Occipital lobe (tissue), 2 donors: ENCODE results near the gene SVIL. TPM values are rescaled to one million over a fixed set of nuclear protein-coding genes. Genes with fewer than 3 reads are reported as not detected.
"Not testable (repeated sequence)": the region's sequence is repeated elsewhere in the genome, so short reads cannot be mapped to it uniquely, and the experiment has no call there.

Experiments used
- DNase-seq: peaks from one replicate; lab custom pipeline; 2025; lab: John Stamatoyannopoulos, UW
- total RNA-seq: library from RNA; depleted of rRNA; stranded (reverse); fragments of >200 nt; gene quantifications from one replicate; pipeline ENCODE4 v1.2.3, GENCODE V29; 2014

SVIL gene
- total RNA-seq, 1 donor from 2014 or later = 14.5 TPM

DNA sequence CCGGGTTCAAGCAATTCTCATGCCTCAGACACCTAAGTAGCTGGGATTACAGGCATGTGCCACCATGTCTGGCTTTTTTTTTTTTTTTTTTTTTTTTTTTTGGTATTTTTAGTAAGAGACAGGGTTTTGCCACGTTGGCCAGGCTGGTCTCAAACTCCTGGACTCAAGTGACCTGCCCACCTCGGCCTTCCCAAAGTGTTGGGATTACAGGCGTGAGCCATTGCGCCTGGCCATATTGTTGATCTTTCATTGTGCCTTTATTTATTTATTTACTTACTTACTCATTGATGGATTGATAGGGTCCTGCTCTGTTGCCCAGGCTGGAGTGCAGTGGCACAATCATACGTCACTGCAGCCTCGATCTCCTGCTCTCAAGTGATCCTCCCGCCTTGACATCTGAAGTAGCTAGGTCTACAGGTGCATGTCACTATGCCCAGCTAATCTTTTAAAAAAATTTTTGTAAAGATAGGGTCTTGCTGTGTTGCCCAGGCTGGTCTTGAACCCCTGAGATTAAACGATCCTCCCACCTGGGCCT lies 30.4 kb downstream of the SVIL start:
- DNase-seq = no peak

DNA sequence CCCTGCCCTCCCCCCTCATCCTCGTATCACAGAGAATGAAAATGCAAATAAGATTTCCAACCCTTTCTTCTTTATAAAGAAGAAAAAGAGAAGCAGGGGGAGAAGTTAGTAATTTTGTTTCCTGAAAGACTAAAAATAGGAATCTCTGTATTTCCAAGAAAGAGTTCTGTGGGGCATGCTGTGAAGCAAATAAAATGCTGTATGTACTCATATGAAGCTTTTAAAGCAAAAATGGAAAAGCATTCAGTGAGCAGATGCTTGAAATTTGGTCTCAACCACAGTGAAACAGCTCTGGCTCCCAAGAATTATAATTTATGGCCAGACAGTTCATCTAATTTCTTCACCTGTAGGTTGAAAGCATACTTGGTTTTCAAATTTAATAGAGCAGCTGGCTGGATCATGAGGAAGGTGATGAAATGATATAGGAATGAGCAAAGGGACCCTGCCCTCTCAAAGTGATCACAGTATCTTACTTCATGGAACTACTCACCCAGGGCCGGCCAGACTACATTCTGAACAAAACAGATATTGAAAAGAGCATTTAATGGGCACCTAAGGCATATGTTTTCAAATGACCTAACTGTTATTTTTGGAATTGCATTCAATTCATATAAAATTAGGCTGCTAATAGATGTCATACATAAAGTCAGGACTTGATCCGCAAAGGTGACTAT lies 31.4 kb downstream of the SVIL start:
- DNase-seq = no peak

DNA sequence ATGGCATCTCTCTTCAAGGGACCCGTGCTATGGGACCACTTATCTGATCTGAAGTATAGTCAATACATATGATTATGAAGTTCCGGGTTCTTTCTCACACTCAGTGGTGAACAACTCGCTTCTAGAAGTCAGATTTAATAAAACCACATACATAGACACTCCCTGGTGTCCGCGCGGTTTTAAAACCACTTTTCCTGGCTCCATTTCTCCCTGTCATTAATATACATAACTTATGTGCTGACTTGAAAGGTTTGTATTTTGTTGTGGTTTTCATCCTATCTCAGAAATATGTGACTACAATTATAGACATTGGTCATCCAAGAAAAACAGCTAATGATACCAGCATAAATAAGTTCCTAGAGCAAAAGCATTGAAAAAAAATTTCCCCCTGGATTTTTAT lies 34.0 kb downstream of the SVIL start:
- no peak for DNase-seq

DNA sequence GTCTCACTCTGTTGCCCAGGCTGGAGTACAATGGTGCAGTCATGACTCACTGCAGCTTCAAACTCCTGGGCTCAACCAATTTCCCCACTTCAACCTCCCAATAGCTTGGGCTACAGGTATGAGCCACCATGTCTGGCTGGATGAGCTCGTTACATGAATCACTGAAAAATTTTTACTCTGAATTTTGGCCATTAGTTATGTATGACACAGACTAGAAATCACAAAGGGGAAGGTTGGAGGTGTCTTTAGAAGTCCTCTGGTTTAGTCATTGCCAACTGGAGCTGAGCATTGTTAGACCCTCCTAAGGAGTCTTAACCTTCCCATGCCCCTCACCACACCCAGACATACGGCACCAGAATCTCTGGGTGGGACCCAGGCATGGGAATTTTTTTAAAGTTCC lies 34.7 kb downstream of the SVIL start:
- no peak for DNase-seq

DNA sequence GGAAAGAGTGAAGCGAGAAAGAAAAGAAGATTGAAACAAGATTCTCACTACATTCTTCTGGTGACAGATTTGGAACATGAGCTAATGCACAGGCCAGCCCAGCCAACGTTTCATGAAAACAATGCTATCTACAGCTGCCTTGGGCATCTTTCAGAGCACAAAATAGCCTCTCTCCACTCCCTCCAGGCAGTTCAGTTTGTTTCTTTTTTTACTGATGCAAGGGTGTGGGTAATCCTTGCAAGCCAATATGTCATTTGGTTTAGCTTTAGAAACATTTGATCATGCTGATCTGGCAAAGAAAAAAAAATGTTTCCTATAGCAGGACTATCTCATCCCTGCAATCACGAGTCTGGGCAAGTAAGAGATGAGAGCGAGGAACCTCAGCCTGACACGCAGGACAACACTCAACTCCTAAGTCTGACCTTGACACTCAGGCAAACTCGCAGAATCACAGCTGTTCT lies 35.9 kb downstream of the SVIL start:
- DNase-seq = no peak

DNA sequence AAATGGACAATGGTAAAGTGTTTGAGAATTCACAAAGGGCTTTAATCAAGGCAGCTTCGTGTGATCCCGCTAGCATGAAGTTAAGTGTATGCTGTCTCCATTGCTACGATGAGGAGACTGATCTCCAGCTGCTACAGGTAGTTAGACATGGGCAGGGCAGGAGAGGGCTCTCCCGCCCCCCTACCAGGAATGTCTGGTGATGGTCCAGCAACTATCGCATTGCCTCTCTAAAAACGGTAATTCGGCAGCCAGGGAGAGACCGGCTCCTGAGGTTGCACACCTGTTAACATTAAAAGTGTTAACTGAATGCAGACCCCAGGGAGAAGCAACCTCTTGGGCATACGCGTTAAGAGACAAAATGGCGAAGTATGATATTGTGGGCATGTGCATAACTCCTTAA lies 37.9 kb downstream of the SVIL start:
- no peak for DNase-seq

DNA sequence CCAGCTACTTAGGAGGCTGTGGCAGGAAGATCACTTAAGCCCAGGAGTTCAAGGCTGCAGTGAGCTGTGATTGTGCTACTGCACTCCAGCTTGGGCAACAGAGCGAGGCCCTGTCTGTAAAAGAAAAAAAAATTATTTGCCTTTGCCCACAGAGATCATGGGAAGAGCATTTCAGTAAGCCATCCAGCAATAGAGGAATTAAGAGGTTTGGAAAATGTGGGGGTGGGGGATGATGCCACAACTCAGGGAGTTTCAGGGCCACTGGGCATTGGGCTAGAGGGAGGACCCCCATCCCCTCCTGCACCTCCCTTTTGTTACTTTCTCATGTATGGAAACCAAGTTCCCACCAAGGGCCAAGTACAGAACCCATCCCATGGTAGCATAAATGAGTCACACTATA lies 38.4 kb downstream of the SVIL start:
- DNase-seq = no peak

DNA sequence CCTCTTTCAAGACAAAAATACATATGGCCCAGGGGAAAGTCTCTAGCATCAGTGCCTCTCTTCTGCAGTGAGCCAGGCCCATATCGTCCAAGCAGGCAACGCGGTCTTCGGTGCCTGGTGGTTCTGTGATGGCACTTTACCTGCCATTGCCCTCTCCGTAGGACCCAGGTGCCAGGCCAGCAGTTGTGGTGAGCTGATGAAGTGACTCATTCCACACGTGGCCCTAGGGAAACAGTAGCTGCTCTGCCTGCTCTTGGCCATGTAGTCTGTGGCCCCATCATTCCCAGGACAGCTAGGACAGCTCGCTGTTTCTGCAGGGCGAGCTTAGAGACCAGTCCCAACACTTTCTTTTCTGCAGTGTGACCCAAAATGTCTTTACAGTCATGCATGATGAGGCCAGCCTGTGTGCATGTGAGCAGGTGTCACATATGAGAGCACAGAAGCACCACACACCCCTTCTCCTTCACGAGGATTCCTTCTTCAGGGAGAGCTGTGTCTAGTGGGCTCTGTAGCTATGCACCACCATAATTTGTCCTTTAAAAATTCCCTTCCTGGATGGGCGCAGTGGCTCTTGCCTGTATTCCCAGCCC lies 39.0 kb downstream of the SVIL start:
- no peak for DNase-seq

DNA sequence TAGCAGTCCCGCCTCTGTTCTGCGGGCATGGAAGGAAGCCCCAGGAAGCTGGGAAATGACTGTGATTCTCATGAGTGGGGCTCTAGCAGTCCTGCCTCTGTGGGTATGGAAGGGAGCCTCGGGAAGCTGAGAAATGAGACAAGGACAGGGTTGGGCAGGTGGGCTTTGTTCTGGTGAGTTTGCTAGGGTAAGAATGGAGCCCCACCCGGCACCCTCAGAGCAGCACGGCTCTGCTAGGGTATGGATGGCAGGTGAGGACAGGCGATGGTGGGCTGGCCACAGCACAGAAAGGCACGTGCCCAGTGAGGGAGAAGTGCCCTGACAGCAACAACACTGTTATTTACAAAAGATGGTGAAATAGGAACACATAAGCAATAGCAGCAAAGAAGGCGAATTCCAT lies 39.6 kb downstream of the SVIL start:
- DNase-seq = no peak

DNA sequence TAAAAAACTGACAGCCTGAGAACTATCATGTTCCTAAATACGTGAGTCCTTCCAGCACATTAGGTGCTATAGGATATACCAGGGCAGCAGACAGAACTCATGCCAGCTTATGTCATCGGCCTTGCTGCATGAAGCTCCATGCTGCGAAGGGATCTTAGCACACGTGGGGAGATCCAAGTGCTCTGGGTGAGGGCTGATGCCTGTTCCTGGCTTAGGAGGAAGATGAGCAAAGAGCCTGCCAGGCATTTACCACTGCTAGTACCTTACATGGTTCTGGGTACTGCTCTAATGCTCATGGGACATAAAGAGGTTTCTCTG lies 43.2 kb downstream of the SVIL start:
- no peak for DNase-seq

DNA sequence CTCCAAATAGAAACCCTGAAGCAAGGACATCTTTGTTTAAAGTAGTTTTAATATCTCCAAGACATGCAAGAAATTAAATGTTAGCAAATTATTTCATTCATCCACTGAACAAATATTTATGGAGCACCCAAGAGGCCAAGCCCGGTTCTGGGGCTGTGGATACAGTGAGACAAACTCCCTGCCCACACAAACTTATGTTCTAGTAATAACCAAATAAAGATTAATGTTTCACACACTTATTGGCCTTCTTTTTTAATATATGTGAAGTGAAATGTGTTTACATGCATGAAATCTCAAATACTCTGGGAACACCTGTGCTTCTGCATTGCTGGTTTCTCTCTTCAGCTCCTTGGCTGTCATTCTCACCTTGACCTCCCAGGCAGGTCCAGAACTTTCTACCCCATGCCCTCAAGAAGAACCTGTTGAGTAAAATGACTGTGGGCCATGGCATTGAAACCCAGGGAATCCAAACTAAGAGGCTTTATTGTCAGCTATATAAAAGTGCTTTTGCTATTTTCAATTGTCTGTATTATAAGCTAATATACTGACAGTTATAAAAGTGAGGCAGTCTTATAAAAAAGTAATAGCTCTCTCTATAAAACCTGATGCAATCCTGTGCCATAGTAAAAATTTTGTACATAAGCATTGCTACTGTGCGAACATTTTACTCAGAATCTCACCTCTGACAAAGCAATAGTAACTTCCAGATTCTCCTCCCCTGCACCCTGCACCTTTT lies 43.7 kb downstream of the SVIL start:
- DNase-seq = no peak

DNA sequence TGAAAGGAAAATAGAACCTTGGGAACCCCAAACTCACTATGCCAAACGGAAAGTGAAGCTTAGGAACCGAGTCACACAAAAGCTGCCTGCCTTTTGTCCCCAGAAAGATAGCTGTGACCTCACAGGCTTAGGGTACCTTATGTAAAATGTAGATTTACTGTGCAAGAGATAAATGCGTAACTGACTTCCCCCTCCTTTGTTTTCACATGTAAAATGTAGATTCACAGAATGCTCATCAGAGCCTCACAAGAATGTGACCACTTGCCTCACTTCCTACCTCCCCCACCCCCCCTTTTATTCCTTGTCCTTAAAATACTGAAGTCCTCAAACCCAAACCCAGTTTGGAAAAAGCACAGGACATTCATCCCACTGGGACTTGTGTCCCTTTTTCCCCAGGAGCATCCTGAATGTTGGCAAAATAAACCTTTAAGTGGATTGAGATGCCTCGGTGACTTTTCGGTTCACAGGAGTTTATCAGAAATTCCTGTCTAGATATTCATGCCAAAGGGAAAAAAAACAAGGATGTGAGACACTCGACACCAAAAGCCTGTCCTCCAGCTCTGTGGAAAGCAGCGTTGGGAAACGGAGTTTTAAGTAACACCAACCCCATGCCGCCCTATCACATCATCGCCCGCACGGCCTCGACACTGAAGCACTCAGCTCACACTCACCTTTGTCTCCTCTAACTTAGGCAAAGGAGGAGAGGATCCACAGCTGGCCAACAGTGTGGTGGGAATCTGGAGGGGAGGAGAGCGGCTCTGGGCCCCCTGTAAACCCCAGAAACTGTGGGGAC lies 45.9 kb downstream of the SVIL start:
- DNase-seq = no peak

DNA sequence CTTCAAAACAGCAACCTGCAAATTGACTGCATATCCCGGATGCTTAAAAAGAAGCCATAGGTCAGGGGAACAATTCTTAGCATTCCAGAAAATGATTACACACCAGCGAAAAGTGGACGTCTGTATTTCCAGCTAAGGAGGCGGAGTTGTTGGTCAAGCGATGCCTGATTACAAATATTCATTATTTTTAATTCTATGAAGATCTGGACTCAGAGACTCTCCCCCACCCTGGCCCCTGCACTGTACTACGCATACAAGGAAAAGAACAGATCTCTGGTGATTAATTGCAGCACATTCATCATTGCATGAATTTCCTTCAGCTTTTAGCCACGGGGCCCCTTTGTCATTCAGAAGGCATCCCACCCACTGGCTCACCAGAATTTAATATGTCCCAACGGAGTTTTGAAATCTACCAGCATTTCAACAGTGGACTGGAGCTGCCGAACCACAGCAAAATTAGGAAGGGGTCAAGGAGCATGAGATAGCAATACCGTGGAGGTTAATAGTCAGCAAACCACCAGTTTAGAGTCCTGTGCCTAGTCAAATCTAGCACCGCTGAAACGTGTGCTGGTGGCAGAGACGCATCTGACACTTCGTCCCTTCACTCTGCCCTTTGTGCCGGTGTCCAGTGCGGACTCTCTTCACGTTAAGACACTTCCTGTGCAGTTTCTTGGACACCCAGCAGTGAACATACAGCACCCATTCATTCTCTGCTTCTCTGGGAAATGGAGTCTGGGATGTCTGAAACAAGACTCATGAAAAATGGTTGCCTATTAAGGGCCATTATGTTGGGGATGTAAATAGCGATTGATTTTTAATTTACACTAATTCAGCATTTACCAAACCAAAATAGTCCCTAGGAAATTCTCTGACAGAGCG lies 46.8 kb downstream of the SVIL start:
- DNase-seq = not testable (repeated sequence)

DNA sequence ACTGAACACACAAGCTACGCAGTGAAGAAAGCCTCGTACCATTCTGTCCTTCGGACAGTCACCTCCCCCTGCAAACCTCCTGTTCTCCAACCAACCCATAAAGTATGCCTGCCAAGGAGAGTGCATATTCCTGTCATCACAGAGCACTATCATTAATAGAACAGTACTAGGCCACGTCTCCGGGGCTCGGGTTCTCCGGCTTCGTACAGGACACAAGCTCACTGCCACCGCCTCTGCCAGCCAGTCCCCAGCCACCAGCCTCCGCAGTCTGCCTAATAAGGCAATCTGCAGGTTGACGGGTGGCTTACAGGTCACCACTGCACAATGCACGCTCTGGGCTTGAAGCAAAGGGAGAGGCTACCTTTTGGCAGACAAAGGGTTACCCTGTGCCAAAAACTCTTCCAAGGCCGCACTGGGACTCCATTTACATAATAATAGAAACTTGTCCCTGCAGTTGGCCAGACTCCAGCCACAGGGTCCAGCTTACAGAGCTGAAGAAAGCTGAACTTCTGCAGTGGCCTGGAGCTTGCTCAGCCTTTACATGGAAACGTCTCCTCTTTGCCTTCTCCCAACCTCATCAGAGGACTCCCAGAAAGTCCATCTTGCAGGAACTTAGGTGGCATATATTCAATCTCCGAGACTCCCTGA lies 47.5 kb downstream of the SVIL start:
- DNase-seq = not testable (repeated sequence)

DNA sequence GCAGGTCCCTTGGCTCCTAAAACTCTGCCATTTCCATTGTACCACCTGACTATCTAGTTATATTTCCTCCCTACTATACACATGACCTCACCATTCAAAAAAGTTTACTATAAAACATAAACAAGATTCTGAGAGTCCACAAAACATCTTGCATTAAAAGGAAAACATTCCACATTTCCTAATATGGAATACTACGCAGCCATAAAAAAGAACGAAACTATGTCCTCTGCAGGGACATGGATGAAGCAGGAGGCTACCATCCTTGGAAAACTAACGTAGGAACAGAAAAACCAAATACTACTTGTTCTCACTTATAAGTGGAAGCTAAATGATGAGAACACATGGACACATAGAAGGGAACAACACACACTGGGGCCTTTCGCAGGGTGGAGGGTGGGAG lies 48.3 kb downstream of the SVIL start:
- DNase-seq = no peak

DNA sequence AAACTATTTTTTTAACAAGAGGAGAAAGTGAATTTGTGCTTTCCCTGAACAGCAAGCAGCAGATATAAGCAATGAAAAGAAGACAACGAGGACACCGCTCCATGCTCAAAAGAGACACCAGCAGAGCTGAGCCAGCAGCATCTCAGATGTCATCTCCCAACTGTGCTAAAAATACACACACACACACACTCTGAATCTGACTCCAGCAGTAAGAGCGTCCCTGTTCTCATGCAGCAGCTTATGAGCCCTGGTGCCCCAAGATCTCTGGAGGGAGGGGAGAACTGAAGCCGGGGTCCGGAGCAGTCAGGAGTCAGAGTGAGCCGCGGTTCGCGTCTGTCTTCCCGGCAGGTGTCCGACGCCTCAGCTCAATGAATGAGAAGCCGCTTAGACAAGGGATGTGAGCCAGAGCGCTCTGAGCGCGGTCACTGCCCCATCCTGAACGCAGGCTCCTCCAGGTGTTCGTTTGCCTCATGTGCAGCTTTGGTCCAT lies 49.2 kb downstream of the SVIL start:
- DNase-seq = peak; percentile 29

DNA sequence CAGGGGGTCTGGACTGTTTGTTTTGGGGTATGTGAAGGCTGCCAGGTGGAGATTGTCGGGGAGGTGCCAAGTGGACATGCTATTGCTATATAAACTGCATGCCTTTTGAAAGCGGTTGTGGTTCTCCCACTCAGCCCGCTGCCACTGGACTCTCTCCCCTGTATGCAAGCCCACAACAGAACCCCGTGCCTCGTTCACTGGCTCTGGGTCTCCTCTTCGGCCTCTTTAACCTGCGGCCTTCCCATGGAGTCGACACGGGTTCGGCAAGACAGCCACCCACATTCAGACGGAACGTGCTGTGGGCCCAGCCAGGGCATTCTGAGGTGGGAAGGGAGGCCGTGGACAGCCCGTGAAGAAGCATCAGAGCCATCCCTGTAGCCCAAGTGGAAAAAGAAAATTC lies 50.3 kb downstream of the SVIL start:
- no peak for DNase-seq

DNA sequence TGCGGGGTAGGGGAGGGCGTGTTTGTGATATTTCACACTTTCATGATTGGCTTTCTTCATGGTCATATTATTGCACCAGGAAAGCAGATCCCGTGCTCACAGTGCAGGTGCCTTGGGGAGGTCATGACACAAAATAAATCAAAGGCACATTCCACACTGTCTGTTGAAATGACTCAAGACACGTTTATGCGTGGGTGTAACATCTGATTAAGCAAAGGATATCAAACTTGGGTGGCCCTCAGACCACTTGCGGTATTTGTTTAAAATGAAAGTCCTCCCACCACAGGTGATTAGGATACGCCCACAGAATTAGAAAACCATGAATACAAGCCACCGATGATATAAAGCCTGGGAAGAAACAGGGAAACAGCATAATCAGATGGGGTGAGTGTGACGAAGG lies 51.1 kb downstream of the SVIL start:
- no peak for DNase-seq

DNA sequence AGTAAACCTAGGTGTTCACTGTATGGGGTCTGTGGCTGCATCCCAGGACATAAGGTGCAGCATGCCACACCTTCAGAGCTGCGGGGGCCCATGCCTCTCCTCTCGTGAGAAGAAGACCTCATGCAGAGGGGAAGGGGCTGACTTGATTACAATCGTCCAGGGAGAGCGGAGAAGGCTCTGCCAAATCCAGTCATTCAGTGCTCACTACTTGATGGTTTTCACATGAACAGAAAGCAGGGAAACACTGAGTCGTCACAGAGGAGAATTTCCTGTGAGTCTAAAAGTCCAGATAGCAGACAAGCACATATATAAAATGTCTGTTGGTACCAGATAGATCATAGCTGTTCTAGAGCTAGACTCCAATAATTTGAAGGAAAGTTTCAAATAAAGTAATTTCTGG lies 52.0 kb downstream of the SVIL start:
- not testable (repeated sequence) for DNase-seq

DNA sequence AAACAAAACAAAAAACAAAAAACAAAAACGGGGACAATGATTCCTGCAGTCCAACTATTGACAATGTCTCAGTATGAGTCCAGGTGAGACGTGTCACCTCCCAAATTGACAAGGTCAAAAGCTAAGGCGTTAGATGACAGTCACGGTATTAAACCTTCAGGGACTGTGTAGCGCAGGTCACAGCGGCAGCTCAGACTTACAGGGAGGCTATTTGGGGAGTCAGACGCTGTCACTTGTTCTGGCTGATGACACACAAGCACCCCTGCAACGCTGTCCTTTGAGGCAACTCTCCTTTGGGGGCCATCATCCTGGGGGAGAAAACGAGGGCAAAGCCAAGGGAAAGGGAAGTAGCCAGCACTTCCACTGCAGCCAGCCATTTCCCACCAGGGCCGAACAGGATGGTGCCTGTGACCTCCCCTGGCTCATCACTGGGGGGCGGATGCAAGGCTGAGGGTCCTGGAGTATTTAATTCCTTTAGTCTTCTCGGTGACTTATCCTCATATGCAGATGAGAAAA lies 55.3 kb downstream of the SVIL start:
- no peak for DNase-seq
